ENCODE data around the gene RPL35. TPM values are rescaled to one million over a fixed set of nuclear protein-coding genes. Genes with fewer than 3 reads are reported as not detected.

Gene RPL35
- total and polyA plus RNA-seq, 8 donors = 857 to 1,298 (median 994) TPM

DNA sequence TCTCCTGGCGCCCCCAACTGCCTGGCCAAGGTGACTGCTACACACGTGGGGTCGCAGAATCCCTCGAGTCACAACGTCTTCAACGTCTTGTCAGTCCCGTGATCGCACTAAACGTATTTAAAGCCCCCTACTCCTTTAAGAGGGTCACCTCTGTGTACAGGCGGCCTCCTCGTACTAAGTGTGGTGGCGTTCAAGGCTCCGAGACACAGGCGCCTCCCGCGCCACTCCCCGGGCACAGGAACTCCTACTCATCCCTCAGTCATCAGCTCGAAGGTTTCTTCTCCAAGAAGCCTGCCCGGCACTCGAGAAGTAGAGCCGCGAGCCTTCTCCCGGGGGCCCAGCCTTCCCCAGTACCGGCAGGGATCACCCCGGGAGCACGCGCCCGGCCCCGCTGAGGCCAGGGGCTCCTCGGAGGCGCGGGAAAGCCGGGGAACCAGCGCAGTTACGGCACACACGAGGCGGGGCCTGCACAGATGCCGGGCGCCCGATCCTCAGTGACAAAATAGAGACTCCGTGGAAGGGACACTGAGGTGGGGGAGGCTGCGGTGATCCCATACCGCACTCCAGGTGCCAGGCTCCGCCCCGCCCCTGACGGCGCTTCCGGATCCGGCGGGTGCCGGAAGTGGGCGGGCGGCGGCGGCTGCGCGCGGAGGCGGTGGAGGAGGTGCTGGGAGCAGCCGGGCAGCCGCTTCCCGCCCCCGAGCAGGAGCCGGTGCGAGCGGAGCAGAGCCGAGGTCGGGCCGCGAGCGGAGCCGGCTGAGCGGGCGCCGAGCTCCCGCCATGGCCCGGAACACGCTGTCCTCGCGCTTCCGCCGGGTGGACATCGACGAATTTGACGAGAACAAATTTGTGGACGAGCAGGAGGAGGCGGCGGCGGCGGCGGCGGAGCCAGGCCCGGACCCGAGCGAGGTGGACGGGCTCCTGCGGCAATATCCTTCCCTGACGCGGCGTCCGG lies 7.0 kb upstream of the RPL35 start:
- intact Hi-C loops (cut with DNase I) = no loop called here
- Histone ChIP-seq H3K9me3 (no peaks in the 10 kb centered on the region), H3K4me3 (peak overlapping the region; percentile 88 to 100), H3K27me3 (no peaks in the 10 kb centered on the region), H3K36me3 (peaks cover 0 to 7% of the 10 kb centered on the region in 2 donors), H3K4me1 (peaks cover 33 to 54% of the 10 kb centered on the region in 2 donors), H3K27ac (peak overlapping the region; percentile 88 to 92)
- ATAC-seq = peak; percentile 92
- TF ChIP-seq, protein P1, sequence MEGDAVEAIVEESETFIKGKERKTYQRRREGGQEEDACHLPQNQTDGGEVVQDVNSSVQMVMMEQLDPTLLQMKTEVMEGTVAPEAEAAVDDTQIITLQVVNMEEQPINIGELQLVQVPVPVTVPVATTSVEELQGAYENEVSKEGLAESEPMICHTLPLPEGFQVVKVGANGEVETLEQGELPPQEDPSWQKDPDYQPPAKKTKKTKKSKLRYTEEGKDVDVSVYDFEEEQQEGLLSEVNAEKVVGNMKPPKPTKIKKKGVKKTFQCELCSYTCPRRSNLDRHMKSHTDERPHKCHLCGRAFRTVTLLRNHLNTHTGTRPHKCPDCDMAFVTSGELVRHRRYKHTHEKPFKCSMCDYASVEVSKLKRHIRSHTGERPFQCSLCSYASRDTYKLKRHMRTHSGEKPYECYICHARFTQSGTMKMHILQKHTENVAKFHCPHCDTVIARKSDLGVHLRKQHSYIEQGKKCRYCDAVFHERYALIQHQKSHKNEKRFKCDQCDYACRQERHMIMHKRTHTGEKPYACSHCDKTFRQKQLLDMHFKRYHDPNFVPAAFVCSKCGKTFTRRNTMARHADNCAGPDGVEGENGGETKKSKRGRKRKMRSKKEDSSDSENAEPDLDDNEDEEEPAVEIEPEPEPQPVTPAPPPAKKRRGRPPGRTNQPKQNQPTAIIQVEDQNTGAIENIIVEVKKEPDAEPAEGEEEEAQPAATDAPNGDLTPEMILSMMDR (IDR thresholded peaks at IDR 0.05) = no peak
- DNase-seq = peak; percentile 81 to 96 (median 89)

DNA sequence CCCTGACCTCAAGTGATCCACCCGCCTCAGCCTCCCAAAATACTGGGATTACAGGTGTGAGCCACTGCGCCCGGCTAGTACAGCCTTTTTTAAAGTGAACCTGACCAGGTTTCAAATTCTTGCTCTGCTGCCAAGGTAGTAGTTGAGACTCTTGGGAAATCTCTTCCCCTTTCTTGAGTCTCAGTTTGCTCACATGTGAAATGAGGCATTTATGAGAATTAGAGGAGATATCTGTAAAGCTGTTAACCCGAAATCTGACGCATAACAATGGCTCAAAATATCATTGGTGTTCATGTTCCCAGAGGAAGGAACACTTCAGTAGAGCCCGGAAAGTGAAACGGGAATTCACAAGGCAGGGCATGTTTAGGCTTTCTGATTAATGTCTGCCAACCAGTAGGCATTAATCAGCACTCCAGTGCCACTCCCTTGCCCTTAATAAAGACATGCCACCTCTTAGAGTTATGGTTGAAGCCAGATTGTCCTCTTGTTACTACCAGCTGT lies 1.7 kb upstream of the RPL35 start:
- H3K4me1 ChIP-seq = peaks cover 30 to 58% of the 10 kb centered on the region in 2 donors
- peak overlapping the region; percentile 86 for H3K27ac ChIP-seq
- ATAC-seq = peak; percentile 26

DNA sequence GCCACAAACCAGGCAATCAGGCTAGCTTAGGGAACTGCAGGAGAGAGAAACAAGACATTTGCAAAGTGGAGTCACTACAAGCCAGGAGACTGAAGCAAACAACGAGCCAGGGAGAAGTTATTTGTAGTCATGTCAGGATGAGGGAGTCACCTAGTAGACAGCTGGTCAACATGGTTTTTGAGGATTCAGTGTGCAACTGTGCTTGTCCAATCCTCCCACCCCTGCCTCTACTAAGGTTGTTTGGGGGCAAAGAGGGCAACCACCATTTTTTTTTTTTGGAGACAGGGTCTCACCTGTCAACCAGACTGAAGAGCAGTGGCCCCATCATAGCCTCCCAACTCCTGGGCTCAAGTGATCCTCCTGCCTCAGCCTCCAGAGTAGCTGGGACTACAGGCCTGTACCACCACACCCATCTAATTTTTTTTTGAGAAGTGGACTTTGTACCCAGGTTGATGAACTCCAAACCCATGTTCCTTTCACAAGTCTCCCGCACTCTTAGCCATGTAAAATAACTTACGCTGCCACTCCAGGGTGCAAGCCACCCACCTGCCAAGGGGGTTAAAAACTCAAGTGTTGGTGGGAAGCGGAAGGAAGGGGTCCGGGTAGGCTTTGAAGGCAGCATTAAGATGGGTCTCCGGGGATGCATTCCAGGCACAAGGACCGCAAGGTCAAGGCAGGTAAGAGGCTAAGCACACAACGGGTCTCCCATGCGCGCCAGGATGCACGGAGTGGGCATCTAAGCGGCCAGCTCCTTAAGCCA lies 995 bp downstream of the RPL35 start:
- TF ChIP-seq, protein P1 (IDR thresholded peaks at IDR 0.05) = no peak
- intact Hi-C loops (cut with DNase I) = no loop called here
- peak overlapping the region; percentile 63 to 82 for H3K4me3 ChIP-seq
- no peak for ATAC-seq
- no peaks in the 10 kb centered on the region for H3K27me3 ChIP-seq
- peaks cover 22 to 51% of the 10 kb centered on the region in 2 donors for H3K4me1 ChIP-seq
- H3K36me3 ChIP-seq = peaks cover 0 to 53% of the 10 kb centered on the region in 2 donors
- no peak for DNase-seq
- H3K27ac ChIP-seq = peak overlapping the region in 1 of 2 donors; percentile 86
- H3K9me3 ChIP-seq = no peaks in the 10 kb centered on the region

More for the DNA sequence above, 1.7 kb upstream of the RPL35 start:
- H3K9me3 ChIP-seq = no peaks in the 10 kb centered on the region
- TF ChIP-seq, protein P1 (IDR thresholded peaks at IDR 0.05) = no peak
- no peaks in the 10 kb centered on the region for H3K27me3 ChIP-seq
- peak overlapping the region in 1 of 2 donors; percentile 82 for H3K4me3 ChIP-seq
- intact Hi-C loops (cut with DNase I) = no loop called here
- peaks cover 0 to 27% of the 10 kb centered on the region in 2 donors for H3K36me3 ChIP-seq
- DNase-seq = no peak

DNA sequence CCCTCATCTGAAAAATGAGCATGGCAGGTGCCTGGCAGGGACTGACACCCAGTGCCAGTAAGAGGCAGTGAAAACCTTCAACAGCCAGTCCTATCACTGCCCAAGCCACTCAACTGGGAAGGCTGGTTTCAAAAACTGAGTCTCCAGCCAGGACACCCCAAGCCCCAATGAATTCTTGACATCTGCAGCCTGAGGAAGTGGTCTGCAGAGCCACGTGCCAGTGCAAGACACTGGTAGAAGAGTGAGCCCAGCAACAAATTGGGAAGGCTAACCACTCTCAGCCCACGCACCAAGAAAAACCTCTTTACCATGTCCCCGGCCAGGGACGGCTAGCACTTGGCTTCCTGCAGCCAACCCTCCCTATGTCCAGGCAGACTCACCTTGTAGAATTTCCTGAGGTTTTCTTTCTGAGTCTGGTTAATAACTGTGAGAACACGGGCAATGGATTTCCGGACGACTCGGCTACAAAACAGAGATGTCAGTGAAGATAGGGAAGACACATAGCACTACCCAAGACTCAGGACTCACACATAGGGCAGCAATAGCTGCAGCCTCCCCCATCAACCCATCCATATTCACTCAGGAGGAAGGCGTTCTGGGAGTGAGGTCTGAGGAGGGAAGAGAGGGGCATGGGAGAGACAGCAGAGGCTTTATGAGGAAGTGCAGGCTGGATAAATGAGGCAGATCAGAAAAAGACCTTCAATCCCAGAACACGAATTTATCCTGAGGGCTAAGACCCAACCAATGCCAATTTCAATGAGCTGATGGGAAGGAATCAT lies 1.8 kb downstream of the RPL35 start:
- Histone ChIP-seq H3K27ac (peak overlapping the region in 1 of 2 donors; percentile 86), H3K4me3 (peak overlapping the region in 1 of 2 donors; percentile 82), H3K4me1 (peaks cover 22 to 51% of the 10 kb centered on the region in 2 donors), H3K36me3 (peaks cover 0 to 53% of the 10 kb centered on the region in 2 donors), H3K9me3 (no peaks in the 10 kb centered on the region), H3K27me3 (no peaks in the 10 kb centered on the region)
- intact Hi-C loops (cut with DNase I) = no loop called here
- no peak for ATAC-seq
- DNase-seq = no peak
- TF ChIP-seq, protein P1 (IDR thresholded peaks at IDR 0.05) = no peak

All from left lung (tissue), 10 donors.